K562 treated with DMSO at 1 percent for 4 hours (cell line): Measurements from ENCODE around the gene OR2D3. TPM values are rescaled to one million over a fixed set of nuclear protein-coding genes. Genes with fewer than 3 reads are reported as not detected.

ENCODE experiments used
- total RNA-seq: library from RNA; unstranded; fragments of 300-600 nt; gene quantifications from 2 replicates; pipeline ENCODE4 v1.2.3, GENCODE V29; 2022; ENCODE audit not compliant: insufficient read depth

The OR2D3 gene, protein sequence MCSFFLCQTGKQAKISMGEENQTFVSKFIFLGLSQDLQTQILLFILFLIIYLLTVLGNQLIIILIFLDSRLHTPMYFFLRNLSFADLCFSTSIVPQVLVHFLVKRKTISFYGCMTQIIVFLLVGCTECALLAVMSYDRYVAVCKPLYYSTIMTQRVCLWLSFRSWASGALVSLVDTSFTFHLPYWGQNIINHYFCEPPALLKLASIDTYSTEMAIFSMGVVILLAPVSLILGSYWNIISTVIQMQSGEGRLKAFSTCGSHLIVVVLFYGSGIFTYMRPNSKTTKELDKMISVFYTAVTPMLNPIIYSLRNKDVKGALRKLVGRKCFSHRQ
- not detected in 2 replicates for total RNA-seq

GRCh38 chr11:6920702-6921101 is at the start of gene OR2D3:
TSS of gene OR2D3 (plus strand) at chr11:6921002. CDS start at chr11:6921002, 0 bp downstream.

GRCh38 chr11:6876325-6876724 is 44.5 kb upstream of the OR2D3 start, which contains the start of gene OR10A4:
TSS of gene OR10A4 (plus strand) at chr11:6876625. CDS start at chr11:6876648, 23 bp downstream.

GRCh38 chr11:6892400-6892799 is 28.4 kb upstream of the OR2D3 start, which contains the start of gene OR2D2:
TSS of gene OR2D2 (minus strand) at chr11:6892500. CDS start at chr11:6892500, 0 bp downstream.

DNA sequence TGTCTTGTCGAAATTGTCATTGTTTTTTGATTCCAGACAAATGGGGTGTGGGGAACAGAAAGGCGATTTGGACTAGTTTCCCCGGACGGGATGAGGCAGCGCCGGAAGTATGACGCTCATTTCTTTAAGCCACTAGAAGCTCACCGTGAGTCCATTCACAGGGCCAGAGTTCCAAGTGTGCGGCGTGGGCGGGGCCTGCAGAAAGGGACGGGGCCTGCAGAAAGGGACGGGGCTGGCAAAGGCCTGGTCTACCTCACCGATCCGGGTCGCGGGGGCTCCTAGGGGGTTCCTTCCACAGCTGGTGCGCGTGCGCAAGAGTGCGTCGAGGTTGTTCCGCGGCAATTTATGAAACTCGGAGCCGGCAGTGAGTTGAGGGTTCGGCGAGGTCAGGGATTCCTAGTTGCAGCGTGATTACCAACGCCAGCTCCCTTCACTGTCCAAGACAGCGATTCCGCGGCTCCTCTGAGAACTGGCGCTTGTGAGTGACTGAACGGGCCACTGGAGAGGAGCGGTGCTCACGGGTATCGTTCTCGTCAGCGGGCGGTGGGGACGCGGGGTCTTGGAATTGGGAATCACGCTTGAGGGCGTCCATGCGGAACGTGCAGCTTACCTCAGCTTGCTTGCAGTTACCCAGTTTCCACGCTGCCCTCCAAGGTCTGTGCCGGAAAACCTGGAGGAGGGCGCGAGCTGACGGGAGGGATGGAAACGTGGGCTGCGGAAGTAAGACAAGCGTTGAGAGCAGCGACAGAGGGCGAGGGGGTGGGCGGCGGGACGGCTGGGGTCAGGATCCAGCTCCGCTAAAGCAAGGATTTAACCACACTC is 5.6 kb downstream of the OR2D3 start, which contains the start of gene ZNF215:
Gene ZNF215 (plus strand): TSS at position 219 of the 822 bp plus-strand sequence. CDS start 5,847 bp downstream, outside the sequence.

Other genes with a start within 250 kb of the OR2D3 start
- gene MRPL17, start 237.7 kb upstream of the OR2D3 start, total RNA-seq = 35.8 and 45.4 TPM in 2 replicates
- 0.49 TPM in 1 of 2 replicates, not detected in the other for gene OR2AG2, start 149.0 kb upstream of the OR2D3 start, total RNA-seq
- not detected in 2 replicates for gene OR2AG1, start 138.0 kb upstream of the OR2D3 start, total RNA-seq
- not detected in 2 replicates for gene OR6A2, start 121.3 kb upstream of the OR2D3 start, total RNA-seq
- gene OR10A5, start 75.3 kb upstream of the OR2D3 start, total RNA-seq = not detected in 2 replicates
- not detected in 2 replicates for gene OR10A2, start 57.9 kb upstream of the OR2D3 start, total RNA-seq
- not detected in 2 replicates for gene OR10A4, start 44.4 kb upstream of the OR2D3 start, total RNA-seq
- gene OR2D2, start 28.5 kb upstream of the OR2D3 start, total RNA-seq = not detected in 2 replicates
- gene ZNF215, start 5.4 kb downstream of the OR2D3 start, total RNA-seq = 2.6 and 3.6 TPM in 2 replicates
- not detected in 2 replicates for gene ZNF214, start 99.3 kb downstream of the OR2D3 start, total RNA-seq
- gene NLRP14, start 99.5 kb downstream of the OR2D3 start, total RNA-seq = 0.31 TPM in 1 of 2 replicates, not detected in the other
- gene RBMXL2, start 168.0 kb downstream of the OR2D3 start, total RNA-seq = not detected in 2 replicates